ENCODE results near the gene ROCK2. TPM values are rescaled to one million over a fixed set of nuclear protein-coding genes. Genes with fewer than 3 reads are reported as not detected.

Gene ROCK2
- total and polyA plus RNA-seq, 2 donors: 11.7 to 12.7 TPM

DNA sequence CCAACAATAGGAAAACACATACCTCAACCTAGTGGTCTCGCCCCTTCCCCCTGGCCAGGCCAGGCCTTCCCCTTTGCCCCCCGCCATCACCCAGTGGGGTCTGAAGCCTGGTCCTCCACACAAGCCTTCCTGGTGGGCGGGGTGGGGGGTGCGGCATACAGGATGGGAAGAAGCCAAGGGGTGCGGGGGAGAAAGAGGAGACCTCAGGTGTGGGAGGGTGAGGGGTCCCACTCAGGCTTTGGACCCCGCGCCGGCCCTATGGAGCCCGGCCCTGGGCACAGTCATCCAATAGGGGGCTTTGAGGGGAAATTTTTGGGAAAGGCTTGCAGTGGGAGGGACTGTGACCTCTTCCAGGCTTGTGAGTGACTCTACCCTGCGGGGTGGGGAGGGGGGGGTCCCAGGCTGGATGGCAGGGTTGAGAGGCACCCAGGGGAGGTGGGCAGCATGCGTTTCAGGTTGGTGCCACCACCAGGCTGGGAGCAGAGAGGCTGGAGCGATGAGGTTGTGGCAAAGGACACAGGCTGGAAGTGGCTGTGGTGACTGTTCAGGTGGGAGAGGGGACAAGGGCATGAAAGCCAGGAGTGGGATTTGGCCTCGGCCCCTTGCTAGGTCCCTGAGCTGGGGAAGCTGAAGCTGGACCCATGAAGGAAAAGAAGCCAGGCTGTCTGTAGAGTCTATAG, 187.9 kb downstream of the ROCK2 start:
- H3K4me3 ChIP-seq (ENCODE audit: low read length in 2 of 2): no peak overlapping the region

GRCh38 chr2:11155381-11156035, 188.9 kb downstream of the ROCK2 start, which contains the start of gene SLC66A3:
SLC66A3 (plus strand) TSS chr2:11155467; CDS start chr2:11155547, 80 bp downstream.
- peak; percentile 54 to 92 (median 80) for DNase-seq (ENCODE audit: low read depth in 6 of 9, low spot score in 9 of 9)
- H3K4me3 ChIP-seq (ENCODE audit: low read length in 2 of 2): peak within 1 kb of the TSS; percentile 71 to 76
- no peaks in the 10 kb centered on the region for H3K36me3 ChIP-seq (ENCODE audit: control insufficient read depth in 2 of 2, insufficient read depth in 2 of 2, low read length in 1 of 2)
- no peaks in the 10 kb centered on the region for H3K9me3 ChIP-seq (ENCODE audit: control insufficient read depth in 2 of 2, insufficient read depth in 1 of 2, low read length in 1 of 2)
- H3K27me3 ChIP-seq (ENCODE audit: control insufficient read depth in 2 of 2, insufficient read depth in 1 of 2, low read length in 1 of 2): peaks cover 0 to 11% of the 10 kb centered on the region in 2 donors
- WGBS: 3% methylated on average over 71 of the region's 71 CpGs
- peak within 1 kb of the TSS; percentile 87 to 90 for H3K27ac ChIP-seq (ENCODE audit: low read depth in 1 of 2, low read length in 1 of 2)
- peaks cover 8 to 15% of the 10 kb centered on the region in 2 donors for H3K4me1 ChIP-seq (ENCODE audit: control insufficient read depth in 2 of 2, insufficient read depth in 2 of 2, low read length in 2 of 2)

More for the DNA sequence above, 187.9 kb downstream of the ROCK2 start:
- peaks cover 8 to 20% of the 10 kb centered on the region in 2 donors for H3K4me1 ChIP-seq (ENCODE audit: control insufficient read depth in 2 of 2, insufficient read depth in 2 of 2, low read length in 2 of 2)
- H3K27ac ChIP-seq (ENCODE audit: low read depth in 1 of 2, low read length in 1 of 2): no peak overlapping the region
- H3K9me3 ChIP-seq (ENCODE audit: control insufficient read depth in 2 of 2, insufficient read depth in 1 of 2, low read length in 1 of 2): no peaks in the 10 kb centered on the region
- H3K27me3 ChIP-seq (ENCODE audit: control insufficient read depth in 2 of 2, insufficient read depth in 1 of 2, low read length in 1 of 2): peaks cover 0 to 11% of the 10 kb centered on the region in 2 donors
- no peaks in the 10 kb centered on the region for H3K36me3 ChIP-seq (ENCODE audit: control insufficient read depth in 2 of 2, insufficient read depth in 2 of 2, low read length in 1 of 2)
- over 99% methylated on average over 13 of the region's 13 CpGs for WGBS
- no peak for DNase-seq (ENCODE audit: low read depth in 6 of 9, low spot score in 9 of 9)

- Histone ChIP-seq H3K36me3 (ENCODE audit: control insufficient read depth in 2 of 2, insufficient read depth in 2 of 2, low read length in 1 of 2) (no peaks in the 10 kb centered on the region), H3K27ac (ENCODE audit: low read depth in 1 of 2, low read length in 1 of 2) (peak overlapping the region; percentile 87 to 90), H3K4me1 (ENCODE audit: control insufficient read depth in 2 of 2, insufficient read depth in 2 of 2, low read length in 2 of 2) (peaks cover 8 to 15% of the 10 kb centered on the region in 2 donors), H3K27me3 (ENCODE audit: control insufficient read depth in 2 of 2, insufficient read depth in 1 of 2, low read length in 1 of 2) (peaks cover 0 to 11% of the 10 kb centered on the region in 2 donors), H3K4me3 (ENCODE audit: low read length in 2 of 2) (peak overlapping the region; percentile 71 to 76), H3K9me3 (ENCODE audit: control insufficient read depth in 2 of 2, insufficient read depth in 1 of 2, low read length in 1 of 2) (no peaks in the 10 kb centered on the region)
- 2% methylated on average over 48 of the region's 49 CpGs for WGBS
- DNase-seq (ENCODE audit: low read depth in 6 of 9, low spot score in 9 of 9): peak; percentile 68 to 95 (median 89)
Measured at GRCh38 chr2:11154923-11155380, 189.5 kb downstream of the ROCK2 start.

GRCh38 chr2:11154016-11154922, 190.2 kb downstream of the ROCK2 start:
- H3K36me3 ChIP-seq (ENCODE audit: control insufficient read depth in 2 of 2, insufficient read depth in 2 of 2, low read length in 1 of 2): no peaks in the 10 kb centered on the region
- no peaks in the 10 kb centered on the region for H3K9me3 ChIP-seq (ENCODE audit: control insufficient read depth in 2 of 2, insufficient read depth in 1 of 2, low read length in 1 of 2)
- peak overlapping the region; percentile 87 to 90 for H3K27ac ChIP-seq (ENCODE audit: low read depth in 1 of 2, low read length in 1 of 2)
- peaks cover 0 to 11% of the 10 kb centered on the region in 2 donors for H3K27me3 ChIP-seq (ENCODE audit: control insufficient read depth in 2 of 2, insufficient read depth in 1 of 2, low read length in 1 of 2)
- peak in 1 of 9 donors; percentile 46 for DNase-seq (ENCODE audit: low read depth in 6 of 9, low spot score in 9 of 9)
- H3K4me3 ChIP-seq (ENCODE audit: low read length in 2 of 2): peak overlapping the region; percentile 71 to 76
- 62% methylated on average over 35 of the region's 35 CpGs for WGBS
- peaks cover 8 to 15% of the 10 kb centered on the region in 2 donors for H3K4me1 ChIP-seq (ENCODE audit: control insufficient read depth in 2 of 2, insufficient read depth in 2 of 2, low read length in 2 of 2)

- Histone ChIP-seq H3K9me3 (ENCODE audit: control insufficient read depth in 2 of 2, insufficient read depth in 1 of 2, low read length in 1 of 2) (no peaks in the 10 kb centered on the region), H3K27ac (ENCODE audit: low read depth in 1 of 2, low read length in 1 of 2) (no peak overlapping the region), H3K27me3 (ENCODE audit: control insufficient read depth in 2 of 2, insufficient read depth in 1 of 2, low read length in 1 of 2) (peaks cover 0 to 11% of the 10 kb centered on the region in 2 donors), H3K36me3 (ENCODE audit: control insufficient read depth in 2 of 2, insufficient read depth in 2 of 2, low read length in 1 of 2) (no peaks in the 10 kb centered on the region), H3K4me1 (ENCODE audit: control insufficient read depth in 2 of 2, insufficient read depth in 2 of 2, low read length in 2 of 2) (peaks cover 8 to 15% of the 10 kb centered on the region in 2 donors), H3K4me3 (ENCODE audit: low read length in 2 of 2) (no peak overlapping the region)
- 96% methylated on average over 6 of the region's 6 CpGs for WGBS
- no peak for DNase-seq (ENCODE audit: low read depth in 6 of 9, low spot score in 9 of 9)
Measured at GRCh38 chr2:11152591-11152990, 191.8 kb downstream of the ROCK2 start.

- no peak overlapping the region for H3K4me3 ChIP-seq (ENCODE audit: low read length in 2 of 2)
- H3K27ac ChIP-seq (ENCODE audit: low read depth in 1 of 2, low read length in 1 of 2): no peak overlapping the region
- WGBS: 31% methylated on average over 3 of the region's 3 CpGs
- no peak for DNase-seq (ENCODE audit: low read depth in 6 of 9, low spot score in 9 of 9)
- H3K36me3 ChIP-seq (ENCODE audit: control insufficient read depth in 2 of 2, insufficient read depth in 2 of 2, low read length in 1 of 2): no peaks in the 10 kb centered on the region
- peaks cover 0 to 5% of the 10 kb centered on the region in 2 donors for H3K27me3 ChIP-seq (ENCODE audit: control insufficient read depth in 2 of 2, insufficient read depth in 1 of 2, low read length in 1 of 2)
- H3K4me1 ChIP-seq (ENCODE audit: control insufficient read depth in 2 of 2, insufficient read depth in 2 of 2, low read length in 2 of 2): no peaks in the 10 kb centered on the region
- H3K9me3 ChIP-seq (ENCODE audit: control insufficient read depth in 2 of 2, insufficient read depth in 1 of 2, low read length in 1 of 2): peaks cover 0 to 3% of the 10 kb centered on the region in 2 donors
Measured at GRCh38 chr2:11147263-11147662, 197.2 kb downstream of the ROCK2 start.

DNA sequence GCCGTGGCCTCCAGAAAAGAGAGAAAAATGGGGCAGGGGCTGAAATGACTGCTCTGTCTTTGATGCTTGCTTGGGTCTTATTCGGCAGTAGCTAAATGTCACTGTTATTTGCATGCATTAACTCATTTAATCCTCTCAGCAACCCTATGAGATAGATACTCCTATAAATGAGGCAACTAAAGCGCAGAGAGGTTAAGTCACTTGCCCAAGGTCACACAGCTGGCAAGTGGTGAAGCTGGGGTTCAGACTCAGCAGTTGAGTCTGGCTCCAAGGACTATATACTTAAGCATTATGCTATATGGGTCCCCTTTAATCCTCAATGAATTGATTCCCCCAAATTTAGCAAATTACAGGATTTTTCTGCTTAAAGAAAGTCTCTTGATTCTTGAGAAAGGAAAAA, 198.4 kb downstream of the ROCK2 start:
- WGBS: 96% methylated on average over 3 of the region's 3 CpGs
- no peak for DNase-seq (ENCODE audit: low read depth in 6 of 9, low spot score in 9 of 9)
- Histone ChIP-seq H3K36me3 (ENCODE audit: control insufficient read depth in 2 of 2, insufficient read depth in 2 of 2, low read length in 1 of 2) (no peaks in the 10 kb centered on the region), H3K27me3 (ENCODE audit: control insufficient read depth in 2 of 2, insufficient read depth in 1 of 2, low read length in 1 of 2) (peaks cover 0 to 5% of the 10 kb centered on the region in 2 donors), H3K27ac (ENCODE audit: low read depth in 1 of 2, low read length in 1 of 2) (no peak overlapping the region), H3K4me3 (ENCODE audit: low read length in 2 of 2) (no peak overlapping the region), H3K9me3 (ENCODE audit: control insufficient read depth in 2 of 2, insufficient read depth in 1 of 2, low read length in 1 of 2) (peaks cover 0 to 3% of the 10 kb centered on the region in 2 donors), H3K4me1 (ENCODE audit: control insufficient read depth in 2 of 2, insufficient read depth in 2 of 2, low read length in 2 of 2) (no peaks in the 10 kb centered on the region)

DNA sequence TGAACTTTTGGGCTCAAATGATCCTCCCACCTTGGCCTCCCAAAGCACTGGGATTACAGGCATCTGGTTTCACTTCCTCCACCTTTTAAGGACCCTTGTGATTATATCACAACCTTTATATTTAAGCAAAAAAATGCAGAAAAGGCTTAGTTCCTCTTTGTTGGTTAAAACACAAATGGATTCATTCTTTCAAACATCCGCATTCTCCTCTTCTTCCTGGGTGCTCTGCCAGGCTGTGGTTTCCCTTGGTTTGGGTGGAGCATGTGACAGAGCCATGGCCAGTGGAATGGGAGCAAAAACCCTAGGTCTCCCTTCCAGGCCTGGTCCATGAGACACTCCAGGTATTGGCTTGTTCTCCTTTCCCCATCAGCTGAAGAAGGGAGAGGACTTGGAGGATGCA, 199.1 kb downstream of the ROCK2 start:
- Histone ChIP-seq H3K4me1 (ENCODE audit: control insufficient read depth in 2 of 2, insufficient read depth in 2 of 2, low read length in 2 of 2) (no peaks in the 10 kb centered on the region), H3K27me3 (ENCODE audit: control insufficient read depth in 2 of 2, insufficient read depth in 1 of 2, low read length in 1 of 2) (peaks cover 0 to 5% of the 10 kb centered on the region in 2 donors), H3K4me3 (ENCODE audit: low read length in 2 of 2) (no peak overlapping the region), H3K27ac (ENCODE audit: low read depth in 1 of 2, low read length in 1 of 2) (no peak overlapping the region), H3K9me3 (ENCODE audit: control insufficient read depth in 2 of 2, insufficient read depth in 1 of 2, low read length in 1 of 2) (peaks cover 0 to 3% of the 10 kb centered on the region in 2 donors), H3K36me3 (ENCODE audit: control insufficient read depth in 2 of 2, insufficient read depth in 2 of 2, low read length in 1 of 2) (no peaks in the 10 kb centered on the region)
- no peak for DNase-seq (ENCODE audit: low read depth in 6 of 9, low spot score in 9 of 9)
- 42% methylated on average over 1 of the region's 1 CpG for WGBS
